CD4-positive, alpha-beta T cell treated with Interleukin-17A for 1 hour (primary cell): Measurements from ENCODE around the gene HOXB3.

ENCODE experiments used
- DNase-seq: peaks from one replicate; pipeline ENCODE4 v3.0.0-alpha.2; 2020

HOXB3 gene

DNA sequence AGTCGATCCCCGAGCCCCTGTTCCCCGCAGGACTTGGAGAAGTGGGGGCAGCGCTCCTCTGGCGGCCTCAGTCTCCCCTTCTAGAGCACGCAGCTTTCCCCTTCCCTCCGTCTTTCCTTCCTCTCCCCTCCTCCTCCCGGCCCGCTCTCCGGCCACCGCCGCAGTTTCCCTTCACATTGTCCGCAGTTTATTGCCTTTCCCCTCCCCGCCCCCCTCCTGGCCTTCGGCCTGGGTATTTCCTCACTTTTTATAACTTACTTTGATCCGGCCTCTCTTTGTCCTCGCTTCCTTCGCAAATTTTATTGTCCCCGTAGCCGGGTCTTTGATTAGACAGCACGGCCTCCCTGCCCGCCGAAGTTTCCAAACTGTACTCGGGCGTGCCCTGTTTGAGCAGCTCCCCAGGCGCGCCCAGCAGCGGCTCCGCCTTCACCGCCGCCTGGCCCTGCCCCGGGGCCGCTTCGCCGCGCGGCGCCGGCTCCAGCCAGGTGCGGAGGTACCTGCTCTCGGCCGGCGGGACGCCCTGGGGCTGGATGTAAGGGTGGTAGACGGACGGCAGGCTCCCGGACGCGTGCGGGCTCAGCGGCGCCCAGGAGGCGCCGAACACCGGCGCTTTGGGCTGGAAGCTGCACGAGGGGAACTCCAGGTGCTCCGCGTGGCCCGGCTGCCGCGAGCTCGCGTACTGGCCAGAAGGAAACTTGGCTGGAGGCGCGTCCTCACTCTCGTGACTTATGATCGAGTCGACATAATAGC, 35.6 kb upstream of the HOXB3 start:
- peak; percentile 48 for DNase-seq

- peak; percentile 31 for DNase-seq
Measured at GRCh38 chr17:48624544-48625494, 34.8 kb upstream of the HOXB3 start.

DNA sequence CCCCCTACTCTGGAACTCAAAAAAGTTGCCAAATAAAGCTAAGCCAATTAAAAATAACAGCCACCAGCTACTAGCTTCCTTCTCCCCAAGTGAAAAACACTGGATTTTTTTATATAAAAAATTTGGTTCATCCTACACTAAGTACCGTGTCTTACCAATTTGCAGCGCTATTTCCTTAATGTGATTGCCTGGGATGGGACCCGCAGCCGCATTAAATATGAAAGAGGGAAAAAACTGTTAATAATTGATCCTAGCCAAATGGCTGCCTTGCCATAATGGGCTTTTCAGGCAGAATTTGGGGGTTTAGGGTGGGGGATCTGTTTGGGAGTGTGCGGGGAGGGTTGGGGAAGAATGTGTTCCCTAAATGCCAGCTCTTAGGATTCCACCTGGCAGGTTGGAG, 34.1 kb upstream of the HOXB3 start:
- no peak for DNase-seq

DNA sequence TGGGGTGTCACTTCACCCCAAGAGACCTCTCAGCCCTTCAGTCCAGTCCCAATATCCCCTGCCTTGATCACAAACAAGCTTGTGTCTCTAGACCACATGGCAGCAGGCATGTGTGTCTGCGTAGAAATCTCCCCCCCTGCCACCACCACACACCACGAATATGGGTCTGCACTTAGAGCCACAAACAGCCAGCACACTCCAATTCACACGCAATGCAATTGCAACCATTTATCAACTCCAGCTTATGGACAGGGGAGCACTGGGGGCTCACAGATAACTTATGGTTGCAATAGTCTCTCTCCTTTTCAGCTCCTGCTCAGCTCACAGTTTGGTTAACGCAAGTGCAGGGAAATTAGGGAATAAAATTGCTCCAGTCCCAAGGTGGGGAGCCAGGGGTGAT, 33.5 kb upstream of the HOXB3 start:
- no peak for DNase-seq

DNA sequence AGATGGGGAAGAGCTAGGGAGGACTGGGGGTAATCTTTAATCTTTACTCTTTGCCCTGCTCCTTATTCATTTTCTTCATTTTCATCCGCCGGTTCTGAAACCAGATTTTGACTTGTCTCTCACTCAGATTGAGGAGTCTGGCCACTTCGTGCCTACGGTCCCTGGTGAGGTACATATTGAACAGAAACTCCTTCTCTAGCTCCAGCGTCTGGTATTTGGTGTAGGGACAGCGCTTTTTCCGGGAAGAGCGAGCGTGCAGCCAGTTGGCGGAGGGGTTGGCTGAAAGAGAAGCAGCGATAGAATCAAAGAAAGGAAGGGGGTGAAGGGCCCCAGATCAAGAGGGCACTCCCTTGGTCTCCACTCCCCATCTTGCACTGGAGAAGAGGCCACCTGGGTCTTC, 32.8 kb upstream of the HOXB3 start:
- no peak for DNase-seq

DNA sequence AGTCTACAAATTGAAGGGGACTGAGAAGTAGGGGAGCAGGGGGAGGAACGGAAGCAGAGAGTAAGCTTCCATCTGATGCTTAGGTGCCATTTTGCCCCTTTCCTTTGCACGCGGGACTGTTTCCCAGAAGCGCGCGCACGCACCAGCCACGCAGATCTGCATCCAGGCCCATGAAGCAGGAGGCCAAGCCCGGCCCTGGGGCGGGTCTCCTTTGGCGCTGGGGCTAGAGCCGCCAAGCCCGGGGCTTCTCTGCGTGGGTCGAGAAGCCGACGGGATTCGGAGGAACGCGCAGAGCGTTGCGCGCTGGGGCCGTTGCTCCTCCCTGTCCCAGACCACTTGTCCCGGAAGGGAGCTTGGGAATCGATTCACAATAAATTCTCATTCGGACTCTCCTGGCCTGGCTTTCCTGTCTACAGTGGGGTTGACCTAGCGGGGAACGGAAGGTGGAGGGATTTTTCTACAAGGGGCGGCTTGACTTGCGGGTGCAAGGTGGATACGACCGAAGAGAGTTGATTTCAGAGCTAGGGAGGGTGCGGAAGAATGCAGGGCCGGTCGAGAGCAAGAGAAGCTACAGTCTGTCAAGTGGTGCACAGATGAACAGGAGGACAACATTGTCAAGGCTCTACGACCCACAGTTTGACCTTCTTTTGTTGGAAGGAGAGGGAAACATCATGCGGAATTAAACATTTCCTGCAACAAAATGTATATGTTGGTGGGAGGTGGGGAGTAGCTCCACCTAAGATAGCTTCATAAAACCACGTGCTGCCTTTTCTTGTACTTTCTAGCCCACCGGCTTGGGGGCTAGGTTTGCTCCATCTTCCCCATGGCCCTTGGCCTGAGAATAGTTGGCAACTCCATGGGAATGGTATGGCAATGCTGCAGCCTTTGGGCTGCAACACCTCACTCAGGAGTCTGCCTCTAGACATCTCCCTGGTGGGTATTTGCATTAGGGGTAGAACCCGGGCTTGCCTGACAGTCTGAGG, 31.7 kb upstream of the HOXB3 start:
- no peak for DNase-seq

DNA sequence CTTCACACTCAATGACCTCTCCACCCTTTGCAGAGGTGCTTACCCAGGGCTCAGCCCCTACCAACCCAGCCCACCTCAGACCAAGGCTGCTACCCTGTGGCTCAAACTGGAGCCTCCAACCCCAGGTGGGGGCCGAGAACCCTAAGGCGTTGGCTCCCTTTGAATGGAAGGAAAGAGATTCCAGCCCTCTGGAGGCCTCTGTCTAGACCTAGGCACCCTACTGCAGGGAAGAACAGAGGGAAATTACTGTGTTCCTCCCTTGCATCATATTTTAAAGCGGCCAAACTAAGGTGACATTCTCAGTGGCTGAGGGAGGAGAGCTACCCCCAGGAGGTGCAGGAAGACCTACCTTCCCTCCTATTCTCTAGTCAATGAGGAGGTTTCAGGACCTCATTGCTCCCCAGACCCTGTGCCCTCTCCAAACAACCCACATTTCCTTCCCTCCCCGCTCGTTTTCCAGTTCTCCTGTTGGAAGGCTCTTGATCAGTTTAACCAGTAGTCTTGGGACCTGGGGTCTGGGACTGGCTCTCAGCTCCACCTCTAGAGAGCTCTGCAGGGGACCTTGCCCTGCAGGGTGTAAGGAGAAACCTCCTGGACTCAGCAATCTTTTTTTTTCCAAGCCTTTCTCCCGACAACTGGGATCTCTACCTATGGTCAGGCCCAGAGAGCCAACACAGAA, 30.6 kb upstream of the HOXB3 start:
- no peak for DNase-seq

DNA sequence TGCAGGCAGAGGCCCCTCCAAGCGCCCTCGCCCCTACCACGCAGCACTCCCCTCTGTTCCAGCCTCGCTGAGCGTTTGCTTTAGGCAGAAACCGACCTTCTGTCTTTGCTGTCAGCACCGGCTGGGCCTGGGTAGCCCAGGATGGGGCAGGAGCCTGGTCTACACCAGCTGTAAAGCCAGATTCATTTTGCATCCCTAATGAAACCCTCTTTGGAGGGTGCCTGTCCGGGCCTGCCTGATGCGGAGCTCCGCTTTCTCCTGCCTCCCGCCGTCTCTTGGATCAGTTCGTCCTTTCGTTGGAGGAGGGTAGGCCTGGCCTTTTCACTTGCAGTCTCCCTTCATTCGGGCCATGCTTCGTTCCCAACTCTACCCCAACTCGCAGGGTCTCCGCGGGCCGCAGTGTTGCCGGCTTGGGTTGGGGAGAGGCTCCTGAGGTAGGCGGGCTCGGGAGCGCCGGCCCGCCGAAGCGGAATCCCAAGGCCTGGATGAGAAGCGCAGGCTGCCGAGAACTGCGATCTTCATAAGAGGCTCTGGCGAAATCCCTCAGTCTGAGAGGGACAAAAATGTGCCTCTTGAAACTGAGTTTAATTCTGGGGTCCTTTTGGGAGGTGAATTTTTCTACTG, 29.9 kb upstream of the HOXB3 start:
- no peak for DNase-seq

- DNase-seq = peak; percentile 87
Measured at GRCh38 chr17:48618256-48618896, 28.3 kb upstream of the HOXB3 start.

- no peak for DNase-seq
Measured at GRCh38 chr17:48617471-48618255, 27.6 kb upstream of the HOXB3 start.

DNA sequence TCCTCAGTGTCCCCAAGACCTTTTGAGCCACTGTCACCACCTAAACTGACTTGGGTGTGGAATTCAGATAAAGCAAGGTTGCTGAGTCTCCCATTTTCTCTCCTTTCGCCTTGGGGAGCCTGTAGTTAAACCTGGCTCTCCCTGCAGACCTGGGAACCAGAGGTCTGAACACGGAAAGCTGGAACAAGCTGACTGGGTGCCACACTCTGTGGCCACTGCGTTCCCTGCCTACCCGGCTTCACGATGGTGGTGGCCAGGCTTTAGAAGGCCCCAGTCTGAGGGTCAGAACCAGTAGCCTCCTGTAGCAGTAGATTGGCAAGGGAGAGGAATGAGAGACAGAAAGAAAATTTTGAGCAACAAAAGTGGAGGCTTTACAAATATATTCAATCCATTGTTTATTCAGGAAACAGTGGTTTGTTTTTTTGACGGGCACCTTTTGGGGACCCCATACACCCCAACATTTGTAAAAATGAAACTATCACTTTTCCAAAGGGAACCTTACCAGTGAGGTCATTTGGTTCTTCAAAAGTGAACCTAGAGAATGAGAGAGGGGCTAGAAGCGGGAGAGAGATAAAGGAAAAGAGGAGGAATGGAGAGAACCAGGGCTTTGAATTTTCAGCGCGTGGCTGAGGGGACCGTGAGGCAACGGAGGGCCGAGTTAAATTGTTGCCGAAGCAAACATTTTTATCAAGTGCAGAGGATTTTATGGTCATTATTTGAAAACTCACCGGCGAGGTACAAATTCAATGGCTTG, 26.9 kb upstream of the HOXB3 start:
- no peak for DNase-seq

- DNase-seq = no peak
Measured at GRCh38 chr17:48615963-48616716, 26.1 kb upstream of the HOXB3 start.

DNA sequence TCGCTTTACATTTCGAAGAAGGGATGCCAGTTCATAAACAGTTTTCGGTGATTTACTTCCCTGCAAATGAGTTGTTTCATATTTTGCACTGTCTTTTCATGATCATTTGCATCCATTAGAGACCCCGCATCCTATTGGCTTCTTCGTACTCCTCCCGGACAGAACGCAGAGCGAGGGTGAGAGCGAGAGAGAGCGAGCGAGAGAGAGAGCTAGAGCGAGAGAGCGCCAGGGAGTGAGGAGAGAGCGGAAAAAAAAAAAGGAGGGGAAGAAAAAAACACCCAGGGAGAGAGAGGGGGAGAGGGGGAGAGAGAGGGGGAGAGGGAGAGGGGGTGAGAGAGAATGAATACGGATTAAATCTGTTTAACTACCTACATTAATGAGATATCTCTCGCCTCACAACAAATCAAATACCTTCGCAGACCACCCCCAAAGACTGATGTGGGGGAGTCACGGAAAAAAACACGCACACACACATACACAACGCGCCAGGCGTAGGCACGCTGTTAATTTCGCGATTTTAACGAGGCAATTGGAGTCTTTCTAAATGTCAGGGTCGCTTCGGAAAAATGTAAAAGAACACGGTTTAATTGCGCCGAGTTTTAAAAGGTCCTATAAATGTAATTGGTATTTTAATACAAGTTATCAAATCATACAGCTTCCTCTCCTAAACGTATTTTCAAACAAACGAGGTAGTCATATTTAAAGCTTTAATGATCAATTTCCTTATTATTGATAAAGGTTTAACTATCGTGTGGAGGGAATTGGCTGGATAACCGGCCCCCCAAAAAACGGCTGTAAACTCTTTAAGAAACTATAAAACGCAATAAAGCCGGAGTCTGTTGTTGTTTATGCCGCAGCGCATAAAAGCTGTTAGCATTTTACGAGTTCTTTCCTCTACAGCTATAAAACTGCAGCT, 25.3 kb upstream of the HOXB3 start, which contains the start of gene HOXB8:
Gene HOXB8, minus strand, starts transcription at position 246 of the 916 bp plus-strand sequence. CDS start 588 bp downstream, outside the sequence.
- no peak for DNase-seq

DNA sequence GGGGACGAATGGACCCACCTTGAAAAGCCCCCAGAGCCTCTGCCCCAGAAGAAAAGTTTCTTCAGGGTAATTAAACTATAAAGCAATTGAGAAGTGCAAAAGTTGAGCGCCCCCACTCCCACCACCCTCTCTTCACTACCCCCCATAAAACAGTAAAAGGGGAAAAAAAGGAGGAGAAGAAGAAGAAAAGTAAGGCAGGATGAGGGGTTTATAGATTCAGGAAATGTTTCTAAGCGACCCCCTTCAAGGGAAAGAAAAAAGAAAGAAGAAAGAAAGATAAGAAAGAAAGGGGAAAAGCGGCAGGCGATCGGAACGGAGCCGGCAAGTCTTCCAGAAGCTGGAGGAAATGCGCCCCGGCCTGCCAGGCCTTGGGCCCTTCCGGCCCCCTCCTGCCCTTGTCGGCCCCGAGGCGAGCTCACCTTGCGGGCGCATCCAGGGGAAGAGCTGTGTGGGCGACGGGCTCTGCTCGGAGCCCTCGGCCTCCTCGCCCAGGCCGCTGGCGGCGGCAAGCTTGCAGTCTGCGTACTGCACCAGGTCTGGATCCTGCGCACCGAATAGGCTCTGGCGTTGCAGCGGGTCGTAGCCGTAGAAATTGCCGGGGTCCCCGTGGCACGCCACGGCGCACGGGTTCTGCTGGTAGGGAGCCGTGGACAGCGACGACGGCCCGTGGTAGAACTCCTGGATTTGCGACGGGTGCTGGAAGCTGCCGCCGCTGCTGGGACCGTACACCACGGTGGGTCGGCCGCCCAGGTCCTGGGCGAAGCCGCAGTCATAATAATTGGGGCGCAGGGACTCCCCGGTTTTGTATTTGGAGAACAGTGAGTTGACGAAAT, 24.0 kb upstream of the HOXB3 start:
- no peak for DNase-seq

DNA sequence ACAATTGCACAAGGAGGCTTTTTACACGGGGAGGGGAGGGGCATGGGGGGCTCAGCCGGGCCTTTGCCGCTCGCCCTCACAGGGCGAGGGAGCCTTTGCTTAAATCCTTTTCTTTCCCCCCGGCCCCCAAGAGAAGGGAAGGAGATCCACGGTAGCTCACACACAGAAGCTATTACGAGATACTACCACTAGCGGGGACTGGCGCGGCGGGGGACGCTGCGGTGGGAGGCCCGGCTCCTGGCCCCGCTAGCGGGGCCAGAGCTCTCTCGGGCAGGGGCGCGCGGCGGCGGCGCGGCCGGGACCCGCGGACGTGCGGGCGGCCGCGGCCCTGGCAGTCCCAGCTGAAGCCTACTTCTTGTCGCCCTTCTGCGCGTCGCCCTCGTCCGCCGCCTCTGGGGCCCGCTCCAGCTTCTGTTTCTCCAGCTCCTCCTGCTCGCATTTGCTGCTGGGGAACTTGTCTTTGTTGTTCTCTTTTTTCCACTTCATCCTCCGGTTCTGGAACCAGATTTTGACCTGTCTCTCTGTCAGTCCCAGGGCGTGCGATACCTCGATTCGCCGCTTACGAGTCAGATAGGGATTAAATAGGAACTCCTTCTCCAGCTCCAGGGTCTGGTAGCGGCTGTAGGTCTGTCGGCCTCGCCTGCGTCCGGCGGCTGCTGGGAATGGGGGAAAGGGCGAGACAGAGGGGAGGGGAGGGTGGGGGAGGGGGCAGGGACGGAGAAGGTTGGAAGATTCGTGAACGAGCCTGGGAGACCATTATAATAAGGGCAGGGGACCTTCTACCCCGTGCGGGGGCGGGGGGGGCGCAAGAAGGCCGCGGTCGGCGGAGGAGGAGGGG, 23.0 kb upstream of the HOXB3 start:
- DNase-seq = peak; percentile 57

DNA sequence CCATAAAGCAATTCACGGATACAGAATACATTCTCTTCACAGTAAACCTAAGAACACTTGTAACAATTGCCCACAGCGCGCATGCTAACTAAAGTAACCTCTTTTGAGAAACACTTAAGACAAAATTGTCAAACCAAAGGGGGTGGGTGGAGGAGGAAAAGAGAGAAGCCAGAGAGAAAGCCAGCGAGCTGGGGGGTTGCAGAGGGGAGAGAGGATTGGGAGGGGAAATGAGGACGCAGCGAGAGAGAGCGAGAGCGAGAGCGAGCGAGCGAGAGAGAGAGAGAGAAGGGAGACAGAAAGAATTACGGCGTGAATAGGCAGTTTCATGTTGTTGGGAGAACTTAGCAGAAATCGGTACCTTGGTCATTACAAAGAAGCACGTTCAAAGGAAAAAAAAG, 22.4 kb upstream of the HOXB3 start:
- no peak for DNase-seq
